HepG2 (cell line): ENCODE measurements around the gene SMC1B. TPM values are rescaled to one million over a fixed set of nuclear protein-coding genes. Genes with fewer than 3 reads are reported as not detected.

ENCODE experiments used
- HDAC2 ChIP-seq: sonication (generic); formaldehyde crosslinking; IDR thresholded peaks from 2 replicates; pipeline ENCODE4 v1.4.0; 2020; ENCODE audit warnings: missing genetic modification reagents
- IRF2 ChIP-seq: IDR thresholded peaks from 2 replicates; pipeline ENCODE4 v1.6.1; 2018; ENCODE audit warnings: missing genetic modification reagents, missing compliant biosample characterization
- REPIN1 ChIP-seq: sonication (generic); formaldehyde crosslinking; IDR thresholded peaks from 2 replicates; pipeline ENCODE4 v1.8.0; 2022; ENCODE audit warnings: missing genetic modification reagents, low read depth, mild to moderate bottlenecking, borderline replicate concordance
- SALL1 ChIP-seq: sonication (generic); formaldehyde crosslinking; IDR thresholded peaks from 2 replicates; pipeline ENCODE4 v1.8.0; 2022; ENCODE audit warnings: mild to moderate bottlenecking, missing genetic modification reagents
- SMC3 ChIP-seq: IDR thresholded peaks from 2 replicates; pipeline ENCODE4 v1.6.1; 2011; ENCODE audit warnings: low read length, improper control_type of control experiment
- SRSF1 ChIP-seq: fragments of 200-400 bp; formaldehyde crosslinking; optimal IDR thresholded peaks from 2 replicates; pipeline ENCODE3; 2017; ENCODE audit warnings: mild to moderate bottlenecking, low read depth, low read length, moderate library complexity
- ZFX ChIP-seq: sonication (generic); formaldehyde crosslinking; IDR thresholded peaks from 2 replicates; pipeline ENCODE4 v1.4.0; 2020; ENCODE audit warnings: mild to moderate bottlenecking, low read depth, missing genetic modification reagents, moderate library complexity
- ZNF230 ChIP-seq: sonication (generic); formaldehyde crosslinking; IDR thresholded peaks from 2 replicates; pipeline ENCODE4 v1.4.0; 2020; ENCODE audit warnings: mild to moderate bottlenecking, missing genetic modification reagents
- ZNF331 ChIP-seq: sonication (generic); formaldehyde crosslinking; IDR thresholded peaks from 2 replicates; pipeline ENCODE4 v1.4.0; 2020; ENCODE audit warnings: missing genetic modification reagents
- polyA plus RNA-seq, 8 experiments: library from polyadenylated mRNA; depleted of rRNA in 3 of 8; stranded (reverse) in 7 of 8; unstranded in 1 of 8; fragments of >200 nt; fragmentation: Illumina TruSeq in 4 of 8; extraction: Trizol in 4 of 8; gene quantifications; 2 replicates each; pipeline versions ENCODE4 v1.2.1 to v1.2.3, GENCODE V29; 2011 to 2016; ENCODE audit warnings: low read depth in 4 of 8, missing spikeins in 1 of 8, mixed read lengths in 1 of 8; ENCODE audit not compliant: insufficient read depth in 1 of 8
- total RNA-seq, 5 experiments: library from RNA; depleted of rRNA; stranded (reverse); fragments of >200 nt; fragmentation: Illumina TruSeq; extraction: Trizol; gene quantifications; 2 replicates each; pipeline ENCODE4 v1.2.3, GENCODE V29; 2016; ENCODE audit warnings: low read depth in 1 of 5
- TF ChIP-seq, protein P1 (sequence below): sonication (generic); formaldehyde crosslinking; IDR thresholded peaks from 2 replicates; pipeline ENCODE4 v1.4.0; 2020; ENCODE audit warnings: missing genetic modification reagents
- TF ChIP-seq, protein P2 (sequence below): sonication (generic); formaldehyde crosslinking; IDR thresholded peaks from 2 replicates; pipeline ENCODE4 v1.4.0; 2020; ENCODE audit warnings: missing genetic modification reagents
- TF ChIP-seq, protein P3 (sequence below): IDR thresholded peaks from 2 replicates; pipeline ENCODE4 v1.6.1; 2012; ENCODE audit warnings: inconsistent platforms
- TF ChIP-seq, protein P4 (sequence below): sonication (generic); formaldehyde crosslinking; IDR thresholded peaks from 2 replicates; pipeline ENCODE4 v1.5.0; 2020; ENCODE audit warnings: mild to moderate bottlenecking, missing genetic modification reagents, borderline replicate concordance

Gene SMC1B
- total and polyA plus RNA-seq, 2 of the 13 experiments (the other 11 are each of a cell fraction or from before 2014, with no cell fraction given) = not detected

DNA sequence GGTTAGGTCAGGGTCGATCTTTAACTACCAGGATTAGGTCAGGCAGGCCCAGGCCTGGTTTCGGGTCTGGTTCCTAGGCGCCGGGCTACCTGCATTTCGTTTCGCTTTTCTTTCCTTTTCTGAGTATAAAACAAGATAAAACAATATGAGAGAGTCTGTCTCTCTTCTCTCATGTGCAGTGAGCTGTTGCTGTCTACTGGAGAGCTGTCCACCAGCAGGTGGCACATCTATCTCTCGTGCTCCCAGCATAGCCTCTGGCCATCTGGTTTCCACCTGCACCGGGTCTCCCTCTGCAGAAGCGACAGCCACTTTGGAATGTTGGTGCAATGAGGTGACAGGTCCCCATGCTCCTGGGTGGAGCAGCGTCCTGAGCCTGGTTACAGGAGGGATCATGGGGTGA, 27.7 kb upstream of the SMC1B start (continued):
- TF ChIP-seq IRF2 (0 out of 2 replicates have a peak, but pooled peaks have one; percentile 21), SMC3 (peak; percentile 91), REPIN1 (CRISPR knock-in tag) (0 out of 2 replicates have a peak, but pooled peaks have one; percentile 29), SALL1 (CRISPR knock-in tag) (peak; percentile 64), ZNF230 (CRISPR knock-in tag) (no peak), ZNF331 (CRISPR knock-in tag) (peak; percentile 39; the same call in 1 of the 2 replicates), HDAC2 (peak; percentile 16; the same call in 1 of the 2 replicates), ZFX (CRISPR knock-in tag) (0 out of 2 replicates have a peak, but pooled peaks have one; percentile 20), SRSF1 (no peak)
- TF ChIP-seq, protein P1, sequence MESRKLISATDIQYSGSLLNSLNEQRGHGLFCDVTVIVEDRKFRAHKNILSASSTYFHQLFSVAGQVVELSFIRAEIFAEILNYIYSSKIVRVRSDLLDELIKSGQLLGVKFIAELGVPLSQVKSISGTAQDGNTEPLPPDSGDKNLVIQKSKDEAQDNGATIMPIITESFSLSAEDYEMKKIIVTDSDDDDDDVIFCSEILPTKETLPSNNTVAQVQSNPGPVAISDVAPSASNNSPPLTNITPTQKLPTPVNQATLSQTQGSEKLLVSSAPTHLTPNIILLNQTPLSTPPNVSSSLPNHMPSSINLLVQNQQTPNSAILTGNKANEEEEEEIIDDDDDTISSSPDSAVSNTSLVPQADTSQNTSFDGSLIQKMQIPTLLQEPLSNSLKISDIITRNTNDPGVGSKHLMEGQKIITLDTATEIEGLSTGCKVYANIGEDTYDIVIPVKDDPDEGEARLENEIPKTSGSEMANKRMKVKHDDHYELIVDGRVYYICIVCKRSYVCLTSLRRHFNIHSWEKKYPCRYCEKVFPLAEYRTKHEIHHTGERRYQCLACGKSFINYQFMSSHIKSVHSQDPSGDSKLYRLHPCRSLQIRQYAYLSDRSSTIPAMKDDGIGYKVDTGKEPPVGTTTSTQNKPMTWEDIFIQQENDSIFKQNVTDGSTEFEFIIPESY (CRISPR knock-in tag) = no peak
- TF ChIP-seq, protein P2, sequence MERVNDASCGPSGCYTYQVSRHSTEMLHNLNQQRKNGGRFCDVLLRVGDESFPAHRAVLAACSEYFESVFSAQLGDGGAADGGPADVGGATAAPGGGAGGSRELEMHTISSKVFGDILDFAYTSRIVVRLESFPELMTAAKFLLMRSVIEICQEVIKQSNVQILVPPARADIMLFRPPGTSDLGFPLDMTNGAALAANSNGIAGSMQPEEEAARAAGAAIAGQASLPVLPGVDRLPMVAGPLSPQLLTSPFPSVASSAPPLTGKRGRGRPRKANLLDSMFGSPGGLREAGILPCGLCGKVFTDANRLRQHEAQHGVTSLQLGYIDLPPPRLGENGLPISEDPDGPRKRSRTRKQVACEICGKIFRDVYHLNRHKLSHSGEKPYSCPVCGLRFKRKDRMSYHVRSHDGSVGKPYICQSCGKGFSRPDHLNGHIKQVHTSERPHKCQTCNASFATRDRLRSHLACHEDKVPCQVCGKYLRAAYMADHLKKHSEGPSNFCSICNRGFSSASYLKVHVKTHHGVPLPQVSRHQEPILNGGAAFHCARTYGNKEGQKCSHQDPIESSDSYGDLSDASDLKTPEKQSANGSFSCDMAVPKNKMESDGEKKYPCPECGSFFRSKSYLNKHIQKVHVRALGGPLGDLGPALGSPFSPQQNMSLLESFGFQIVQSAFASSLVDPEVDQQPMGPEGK = peak; percentile 31; the same call in 1 of the 2 replicates
- TF ChIP-seq, protein P3, sequence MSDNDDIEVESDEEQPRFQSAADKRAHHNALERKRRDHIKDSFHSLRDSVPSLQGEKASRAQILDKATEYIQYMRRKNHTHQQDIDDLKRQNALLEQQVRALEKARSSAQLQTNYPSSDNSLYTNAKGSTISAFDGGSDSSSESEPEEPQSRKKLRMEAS = peak; percentile 51; the same call in 1 of the 2 replicates
- TF ChIP-seq, protein P4, sequence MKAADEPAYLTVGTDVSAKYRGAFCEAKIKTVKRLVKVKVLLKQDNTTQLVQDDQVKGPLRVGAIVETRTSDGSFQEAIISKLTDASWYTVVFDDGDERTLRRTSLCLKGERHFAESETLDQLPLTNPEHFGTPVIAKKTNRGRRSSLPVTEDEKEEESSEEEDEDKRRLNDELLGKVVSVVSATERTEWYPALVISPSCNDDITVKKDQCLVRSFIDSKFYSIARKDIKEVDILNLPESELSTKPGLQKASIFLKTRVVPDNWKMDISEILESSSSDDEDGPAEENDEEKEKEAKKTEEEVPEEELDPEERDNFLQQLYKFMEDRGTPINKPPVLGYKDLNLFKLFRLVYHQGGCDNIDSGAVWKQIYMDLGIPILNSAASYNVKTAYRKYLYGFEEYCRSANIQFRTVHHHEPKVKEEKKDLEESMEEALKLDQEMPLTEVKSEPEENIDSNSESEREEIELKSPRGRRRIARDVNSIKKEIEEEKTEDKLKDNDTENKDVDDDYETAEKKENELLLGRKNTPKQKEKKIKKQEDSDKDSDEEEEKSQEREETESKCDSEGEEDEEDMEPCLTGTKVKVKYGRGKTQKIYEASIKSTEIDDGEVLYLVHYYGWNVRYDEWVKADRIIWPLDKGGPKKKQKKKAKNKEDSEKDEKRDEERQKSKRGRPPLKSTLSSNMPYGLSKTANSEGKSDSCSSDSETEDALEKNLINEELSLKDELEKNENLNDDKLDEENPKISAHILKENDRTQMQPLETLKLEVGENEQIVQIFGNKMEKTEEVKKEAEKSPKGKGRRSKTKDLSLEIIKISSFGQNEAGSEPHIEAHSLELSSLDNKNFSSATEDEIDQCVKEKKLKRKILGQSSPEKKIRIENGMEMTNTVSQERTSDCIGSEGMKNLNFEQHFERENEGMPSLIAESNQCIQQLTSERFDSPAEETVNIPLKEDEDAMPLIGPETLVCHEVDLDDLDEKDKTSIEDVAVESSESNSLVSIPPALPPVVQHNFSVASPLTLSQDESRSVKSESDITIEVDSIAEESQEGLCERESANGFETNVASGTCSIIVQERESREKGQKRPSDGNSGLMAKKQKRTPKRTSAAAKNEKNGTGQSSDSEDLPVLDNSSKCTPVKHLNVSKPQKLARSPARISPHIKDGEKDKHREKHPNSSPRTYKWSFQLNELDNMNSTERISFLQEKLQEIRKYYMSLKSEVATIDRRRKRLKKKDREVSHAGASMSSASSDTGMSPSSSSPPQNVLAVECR (CRISPR knock-in tag) = peak; percentile 43; the same call in 1 of the 2 replicates
- TF ChIP-seq, all 625 proteins: peak for 34
